Upper lobe of left lung (tissue), 6 donors: Measurements from ENCODE around the gene CDT1. TPM values are rescaled to one million over a fixed set of nuclear protein-coding genes. Genes with fewer than 3 reads are reported as not detected.

Source experiments
- ATAC-seq, 2 donors: fragments of 200-7000 bp; cut with Tn5 transposase; one replicate each; pipeline ENCODE4 v1.9.1; 2022; ENCODE audit warnings: mild to moderate bottlenecking in 2 of 2, moderate library complexity in 2 of 2; ENCODE audit not compliant: low FRiP score in 2 of 2
- DNase-seq, 2 donors: peaks; one replicate each; pipeline ENCODE4 v3.0.0-alpha.2; 2019 to 2020
- H3K27ac ChIP-seq, 4 donors: fragments of 200-600 bp; sonication (generic); one replicate each; pipeline ENCODE4 v1.5.1; 2016 to 2019
- H3K27me3 ChIP-seq, 4 donors: fragments of 200-600 bp; sonication (generic); one replicate each; pipeline ENCODE4 v1.5.1; 2017 to 2019
- H3K36me3 ChIP-seq, 4 donors: fragments of 200-600 bp; sonication (generic); one replicate each; pipeline ENCODE4 v1.5.1; 2016 to 2019
- H3K4me1 ChIP-seq, 4 donors: fragments of 200-600 bp; sonication (generic); one replicate each; pipeline ENCODE4 v1.5.1; 2018 to 2019
- H3K4me3 ChIP-seq, 4 donors: fragments of 200-600 bp; sonication (generic); one replicate each; pipeline ENCODE4 v1.5.1; 2017 to 2019; ENCODE audit warnings: mild to moderate bottlenecking in 2 of 4, moderate library complexity in 1 of 4
- H3K9me3 ChIP-seq, 4 donors: fragments of 200-600 bp; sonication (generic); one replicate each; pipeline ENCODE4 v1.5.1; 2018 to 2019
- EP300 ChIP-seq, 4 donors: sonication (generic); formaldehyde crosslinking; IDR thresholded peaks; one replicate each; pipeline ENCODE4 v1.5.1; 2017; ENCODE audit warnings: antibody characterized with exemption in 4 of 4, control low read depth in 2 of 4
- POLR2A ChIP-seq, 4 donors: fragments of 450-650 bp; IDR thresholded peaks; one replicate each; pipeline ENCODE4 v1.5.1; 2016 to 2017; ENCODE audit warnings: antibody characterized with exemption in 4 of 4, mild to moderate bottlenecking in 2 of 4
- POLR2AphosphoS5 ChIP-seq, 2 donors: sonication (generic); formaldehyde crosslinking; IDR thresholded peaks; one replicate each; pipeline ENCODE4 v1.5.1; 2017; ENCODE audit warnings: antibody characterized with exemption in 2 of 2
- WGBS, 2 donors: methylation state at CpG; one replicate each; pipeline ENCODE4 v1.1.5; 2017 to 2018; 5-methylcytosine and 5-hydroxymethylcytosine counted together
- total RNA-seq, 6 donors: library from RNA; depleted of rRNA in 4 of 6; stranded (reverse); fragments of >200 nt in 4 of 6; gene quantifications; one replicate each; pipeline versions ENCODE4 v1.1.0 to v1.2.1, GENCODE V29; 2016 to 2021
- TF ChIP-seq, protein P1 (sequence below), 6 experiments: fragments of 450-650 bp in 4 of 6; fragments of 200-600 bp in 2 of 6; sonication (generic) in 2 of 6; IDR thresholded peaks; one replicate each; pipeline ENCODE4 v1.5.1; 2016 to 2019; ENCODE audit warnings: antibody characterized with exemption in 6 of 6
- donor health status: DM: no; HTN: no; CAD: no; lungs with moderate emphysema.
- donor health status: DM: no; HTN: yes; CAD: no; lungs with severe emphysema.

The CDT1 gene
- total RNA-seq, 6 donors from 2014 or later = 2.3 to 4.7 (median 3.5) TPM; not detected in 1

DNA sequence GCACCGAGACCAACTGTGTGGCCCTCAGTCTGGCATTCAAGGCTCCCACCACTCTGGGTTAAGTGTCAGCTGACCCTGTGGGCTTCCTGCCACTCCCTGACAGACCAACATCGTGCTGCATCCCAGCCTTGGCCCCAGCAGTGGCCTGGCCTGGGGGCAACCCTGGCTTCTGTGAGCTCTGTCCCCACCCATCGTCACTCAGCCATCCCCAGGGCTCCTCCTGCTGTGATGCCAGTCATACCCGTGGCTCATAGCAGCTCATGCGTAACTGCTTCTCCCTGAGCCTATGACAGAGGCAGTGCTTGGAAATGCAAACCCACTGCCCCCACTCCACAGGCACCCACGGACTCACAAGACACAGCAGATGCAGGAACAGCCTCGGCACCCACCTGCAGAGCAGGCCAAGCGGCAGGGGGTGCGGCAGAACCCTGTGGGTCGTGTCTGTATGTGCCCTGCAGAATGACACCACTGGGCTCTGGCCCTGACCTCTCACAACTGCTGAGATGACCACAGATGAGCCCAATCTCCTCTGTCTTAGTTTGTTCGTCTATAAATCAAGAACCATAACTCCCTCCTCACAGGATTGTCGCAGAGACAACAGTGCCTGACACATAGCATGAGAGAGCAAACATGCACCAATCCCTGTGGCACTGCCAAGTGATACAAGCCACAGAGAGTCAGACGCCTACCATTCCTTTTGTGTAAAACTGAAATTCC is 45.2 kb upstream of the CDT1 start:
- Histone ChIP-seq H3K27ac (peak overlapping the region in 3 of 4 donors; percentile 13 to 77 (median 62)), H3K27me3 (no peaks in the 10 kb centered on the region), H3K36me3 (peaks cover 0 to 12% (median 0%) of the 10 kb centered on the region in 4 donors), H3K9me3 (no peaks in the 10 kb centered on the region), H3K4me3 (no peak overlapping the region), H3K4me1 (peaks cover 47 to 82% (median 61%) of the 10 kb centered on the region in 4 donors)
- TF ChIP-seq POLR2A (IDR thresholded peaks at IDR 0.05) = no peak
- TF ChIP-seq, protein P1, sequence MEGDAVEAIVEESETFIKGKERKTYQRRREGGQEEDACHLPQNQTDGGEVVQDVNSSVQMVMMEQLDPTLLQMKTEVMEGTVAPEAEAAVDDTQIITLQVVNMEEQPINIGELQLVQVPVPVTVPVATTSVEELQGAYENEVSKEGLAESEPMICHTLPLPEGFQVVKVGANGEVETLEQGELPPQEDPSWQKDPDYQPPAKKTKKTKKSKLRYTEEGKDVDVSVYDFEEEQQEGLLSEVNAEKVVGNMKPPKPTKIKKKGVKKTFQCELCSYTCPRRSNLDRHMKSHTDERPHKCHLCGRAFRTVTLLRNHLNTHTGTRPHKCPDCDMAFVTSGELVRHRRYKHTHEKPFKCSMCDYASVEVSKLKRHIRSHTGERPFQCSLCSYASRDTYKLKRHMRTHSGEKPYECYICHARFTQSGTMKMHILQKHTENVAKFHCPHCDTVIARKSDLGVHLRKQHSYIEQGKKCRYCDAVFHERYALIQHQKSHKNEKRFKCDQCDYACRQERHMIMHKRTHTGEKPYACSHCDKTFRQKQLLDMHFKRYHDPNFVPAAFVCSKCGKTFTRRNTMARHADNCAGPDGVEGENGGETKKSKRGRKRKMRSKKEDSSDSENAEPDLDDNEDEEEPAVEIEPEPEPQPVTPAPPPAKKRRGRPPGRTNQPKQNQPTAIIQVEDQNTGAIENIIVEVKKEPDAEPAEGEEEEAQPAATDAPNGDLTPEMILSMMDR (IDR thresholded peaks at IDR 0.05) = no peak
- ATAC-seq (no peak), DNase-seq (no peak)
- WGBS, 2 donors = 81 to 85% methylated on average over 3 to 13 of the region's 13 CpGs

DNA sequence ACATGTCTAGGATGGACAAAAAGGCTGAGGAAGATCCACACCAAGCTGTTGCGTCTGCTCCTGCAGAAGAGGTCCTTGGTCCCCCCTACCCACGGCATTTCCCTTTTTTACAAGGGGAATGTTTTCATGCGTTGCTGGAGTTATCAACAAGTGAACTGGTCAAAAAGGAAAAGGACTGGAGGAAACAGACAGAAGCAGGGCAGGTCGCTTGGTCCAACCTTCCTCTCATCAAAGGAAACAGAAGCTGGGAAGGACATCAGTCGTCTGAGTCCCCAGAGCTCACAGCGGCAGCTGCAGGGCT is 44.7 kb upstream of the CDT1 start:
- peak overlapping the region in 3 of 4 donors; percentile 13 to 77 (median 62) for H3K27ac ChIP-seq

DNA sequence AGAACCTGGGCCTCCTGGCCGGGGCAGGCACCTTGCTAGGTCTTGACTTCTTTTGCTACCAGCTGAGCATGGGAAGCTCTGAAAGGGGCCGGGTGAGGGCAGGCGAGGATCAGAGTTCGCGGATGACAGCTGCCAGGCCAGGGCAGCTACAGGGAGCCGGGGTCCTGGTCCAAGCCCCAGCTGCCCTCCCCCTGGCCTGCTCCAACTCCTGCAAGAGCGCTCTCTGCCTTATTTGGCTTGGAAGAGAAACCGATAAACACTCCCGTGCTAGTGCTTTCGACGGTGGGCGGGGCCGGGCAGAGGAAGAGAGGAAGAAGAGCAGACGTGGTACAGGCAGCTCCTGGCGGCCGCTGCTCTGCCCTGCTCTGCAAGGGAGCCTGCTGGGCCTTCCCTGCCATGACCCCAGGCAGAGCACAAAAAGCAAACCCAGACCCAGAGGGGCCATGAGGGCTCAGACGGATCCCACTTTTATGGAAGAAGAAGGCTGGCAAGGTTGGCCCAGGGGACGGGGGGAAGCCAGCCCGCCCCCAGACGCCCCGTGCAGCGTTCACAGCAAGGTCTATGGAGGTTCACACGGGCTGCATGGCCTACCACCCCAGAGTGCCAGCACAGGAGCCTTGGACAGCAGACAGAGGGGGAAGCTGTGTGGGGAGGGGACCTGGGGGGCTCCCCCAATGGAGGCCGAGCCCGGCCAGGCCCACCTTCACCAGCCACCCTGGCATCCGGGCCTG is 44.2 kb upstream of the CDT1 start:
- ATAC-seq (peak; percentile 8 to 17), DNase-seq (peak in 1 of 2 donors; percentile 76)
- H3K36me3 ChIP-seq = peaks cover 0 to 20% (median 0%) of the 10 kb centered on the region in 4 donors
- 57 to 61% methylated on average over 16 to 26 of the region's 26 CpGs for WGBS, 2 donors
- peak overlapping the region in 1 of 4 donors; percentile 11 for H3K4me3 ChIP-seq
- no peaks in the 10 kb centered on the region for H3K27me3 ChIP-seq
- H3K4me1 ChIP-seq = peaks cover 57 to 82% (median 69%) of the 10 kb centered on the region in 4 donors
- TF ChIP-seq POLR2AphosphoS5 (IDR thresholded peaks at IDR 0.05) = no peak
- TF ChIP-seq EP300 (IDR thresholded peaks at IDR 0.05) = no peak
- TF ChIP-seq, protein P1 (IDR thresholded peaks at IDR 0.05) = peak in 2 of 6 experiments; percentile 31 to 43
- peak in 1 of 4 donors; percentile 32 for TF ChIP-seq POLR2A (IDR thresholded peaks at IDR 0.05)
- H3K9me3 ChIP-seq = no peaks in the 10 kb centered on the region
- peak overlapping the region; percentile 13 to 77 (median 50) for H3K27ac ChIP-seq

More for the DNA sequence above, 44.7 kb upstream of the CDT1 start:
- no peaks in the 10 kb centered on the region for H3K9me3 ChIP-seq
- 59 to 62% methylated on average over 6 of the region's 6 CpGs for WGBS, 2 donors
- H3K4me3 ChIP-seq = no peak overlapping the region
- peaks cover 52 to 82% (median 66%) of the 10 kb centered on the region in 4 donors for H3K4me1 ChIP-seq
- DNase-seq (no peak), ATAC-seq (no peak)
- no peak for TF ChIP-seq POLR2AphosphoS5 (IDR thresholded peaks at IDR 0.05)
- TF ChIP-seq POLR2A (IDR thresholded peaks at IDR 0.05) = no peak
- TF ChIP-seq, protein P1 (IDR thresholded peaks at IDR 0.05) = no peak
- TF ChIP-seq EP300 (IDR thresholded peaks at IDR 0.05) = no peak
- no peaks in the 10 kb centered on the region for H3K27me3 ChIP-seq
- H3K36me3 ChIP-seq = peaks cover 0 to 17% (median 0%) of the 10 kb centered on the region in 4 donors

DNA sequence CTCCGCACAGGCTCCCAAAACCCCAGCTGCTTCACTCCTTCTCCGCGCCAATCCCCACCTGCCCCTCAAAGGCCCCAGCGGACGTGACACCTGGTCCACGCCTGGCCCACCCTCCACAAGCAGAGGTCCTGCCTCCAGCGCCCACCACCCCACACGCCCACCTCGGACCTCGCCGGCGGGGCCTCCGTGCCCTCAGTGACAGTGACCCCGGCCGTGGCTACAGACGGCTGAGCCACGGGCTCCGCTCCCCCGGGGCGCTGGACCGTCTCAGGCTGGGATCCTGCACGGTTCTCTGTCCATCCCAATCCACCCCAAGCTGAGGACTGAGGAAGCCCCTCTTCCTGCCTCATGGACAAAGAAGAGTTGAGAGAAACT is 43.6 kb upstream of the CDT1 start:
- peak overlapping the region; percentile 13 to 77 (median 50) for H3K27ac ChIP-seq
- H3K9me3 ChIP-seq = no peaks in the 10 kb centered on the region
- peaks cover 62 to 85% (median 70%) of the 10 kb centered on the region in 4 donors for H3K4me1 ChIP-seq
- peaks cover 0 to 20% (median 0%) of the 10 kb centered on the region in 4 donors for H3K36me3 ChIP-seq
- no peaks in the 10 kb centered on the region for H3K27me3 ChIP-seq
- 95 to 99% methylated on average over 20 to 21 of the region's 22 CpGs for WGBS, 2 donors
- ATAC-seq (no peak), DNase-seq (no peak)
- no peak overlapping the region for H3K4me3 ChIP-seq
- no peak for TF ChIP-seq POLR2AphosphoS5 (IDR thresholded peaks at IDR 0.05)

DNA sequence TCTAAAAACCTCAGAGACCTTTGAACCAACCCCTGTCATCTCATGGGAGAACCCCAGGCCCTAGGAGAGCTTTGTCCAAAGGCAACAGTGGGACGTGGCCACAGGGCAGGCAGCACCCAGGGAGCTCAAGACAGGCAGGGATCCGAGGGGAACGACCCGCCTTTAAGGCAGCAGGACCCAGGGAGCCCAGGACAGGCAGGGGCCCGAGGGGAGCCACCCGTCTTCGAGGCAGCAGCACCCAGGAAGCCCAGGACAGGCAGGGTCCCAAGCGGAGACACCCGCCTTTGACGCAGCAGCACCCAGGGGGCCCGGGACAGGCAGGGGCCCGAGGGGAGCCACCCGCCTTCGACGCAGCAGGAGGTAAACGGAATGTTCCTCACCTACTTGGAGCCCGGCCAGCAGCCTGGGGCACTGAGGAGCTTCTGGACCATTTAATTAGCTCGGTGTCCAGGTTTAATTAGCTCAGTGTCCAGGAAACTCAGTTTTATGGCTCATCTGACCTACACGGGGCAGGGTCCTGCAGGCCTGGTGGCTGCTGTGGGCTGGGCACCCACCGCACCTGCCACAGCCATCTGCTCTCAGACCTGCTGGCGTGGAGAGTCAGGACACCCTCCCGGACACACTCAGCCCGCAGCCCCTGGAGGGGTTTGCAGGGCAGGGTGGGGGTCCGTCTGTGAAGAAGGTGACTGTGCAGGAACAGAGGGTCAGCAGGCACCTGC is 43.0 kb upstream of the CDT1 start:
- ATAC-seq (no peak), DNase-seq (no peak)
- Histone ChIP-seq H3K4me1 (peaks cover 69 to 90% (median 72%) of the 10 kb centered on the region in 4 donors), H3K36me3 (peaks cover 0 to 20% (median 0%) of the 10 kb centered on the region in 4 donors), H3K4me3 (no peak overlapping the region), H3K27me3 (no peaks in the 10 kb centered on the region), H3K27ac (peak overlapping the region; percentile 13 to 77 (median 50)), H3K9me3 (no peaks in the 10 kb centered on the region)
- TF ChIP-seq, protein P1 (IDR thresholded peaks at IDR 0.05) = no peak
- TF ChIP-seq POLR2AphosphoS5 (IDR thresholded peaks at IDR 0.05) (no peak), POLR2A (IDR thresholded peaks at IDR 0.05) (no peak), EP300 (IDR thresholded peaks at IDR 0.05) (no peak)
- WGBS, 2 donors = 71 to 85% methylated on average over 1 to 24 of the region's 24 CpGs
